GM11168 (cell line): ENCODE results near the gene TUBE1.
"Not testable (repeated sequence)": the region's sequence is repeated elsewhere in the genome, so short reads cannot be mapped to it uniquely, and the experiment has no call there.

ENCODE experiments used
- in situ Hi-C: fragments of 300-500 bp; cut with MboI; formaldehyde crosslinking; loops from one replicate; pipeline ENCODE4 v1.12.0; 2022; ENCODE audit warnings: low sequenced_read_pairs; ENCODE audit not compliant: unreplicated experiment

TUBE1 gene, protein sequence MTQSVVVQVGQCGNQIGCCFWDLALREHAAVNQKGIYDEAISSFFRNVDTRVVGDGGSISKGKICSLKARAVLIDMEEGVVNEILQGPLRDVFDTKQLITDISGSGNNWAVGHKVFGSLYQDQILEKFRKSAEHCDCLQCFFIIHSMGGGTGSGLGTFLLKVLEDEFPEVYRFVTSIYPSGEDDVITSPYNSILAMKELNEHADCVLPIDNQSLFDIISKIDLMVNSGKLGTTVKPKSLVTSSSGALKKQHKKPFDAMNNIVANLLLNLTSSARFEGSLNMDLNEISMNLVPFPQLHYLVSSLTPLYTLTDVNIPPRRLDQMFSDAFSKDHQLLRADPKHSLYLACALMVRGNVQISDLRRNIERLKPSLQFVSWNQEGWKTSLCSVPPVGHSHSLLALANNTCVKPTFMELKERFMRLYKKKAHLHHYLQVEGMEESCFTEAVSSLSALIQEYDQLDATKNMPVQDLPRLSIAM

DNA sequence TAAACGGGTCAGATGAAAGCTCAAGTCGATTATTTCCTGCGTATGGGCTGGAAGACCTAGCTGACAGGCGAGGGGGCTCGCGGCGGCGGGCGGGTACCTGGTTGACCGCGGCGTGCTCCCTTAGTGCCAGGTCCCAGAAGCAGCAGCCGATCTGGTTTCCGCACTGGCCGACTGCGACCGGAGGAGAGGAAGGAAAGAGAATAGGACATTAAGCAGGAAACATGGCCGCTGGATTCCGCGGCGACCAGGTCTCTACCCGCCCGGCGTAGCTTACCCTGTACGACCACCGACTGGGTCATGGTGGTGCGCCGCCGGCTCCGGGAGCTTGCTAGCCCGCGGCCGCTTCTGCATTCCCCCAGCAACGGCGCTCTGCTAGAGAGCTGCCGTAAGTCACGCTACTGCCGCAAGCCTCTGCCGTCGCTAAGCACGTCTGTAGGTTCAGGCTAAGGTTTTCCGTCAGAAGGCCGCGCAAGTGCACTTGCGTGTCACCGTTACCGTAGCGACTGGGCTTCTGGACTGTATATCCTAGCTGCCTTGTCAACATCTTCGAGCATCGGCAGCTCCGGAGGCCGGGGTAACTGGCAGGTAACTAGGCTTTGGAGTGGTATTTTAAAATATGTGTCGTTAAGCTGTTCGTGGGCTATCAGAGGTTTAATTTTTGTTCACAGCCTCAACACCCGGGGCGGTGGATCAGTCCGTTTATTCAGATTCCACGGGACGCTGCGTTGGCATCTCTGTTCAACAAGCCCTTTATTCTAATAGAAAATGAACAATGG lies at the start of gene TUBE1, which contains the start of gene FAM229B:
TSS of gene TUBE1 (minus strand) at position 347 of the 776 bp plus-strand sequence. CDS start at position 299, 48 bp downstream.
TSS of gene FAM229B (plus strand) at position 456 of the 776 bp plus-strand sequence. CDS start 11,693 bp downstream, outside the sequence.
- in situ Hi-C loops = no loop called here

DNA sequence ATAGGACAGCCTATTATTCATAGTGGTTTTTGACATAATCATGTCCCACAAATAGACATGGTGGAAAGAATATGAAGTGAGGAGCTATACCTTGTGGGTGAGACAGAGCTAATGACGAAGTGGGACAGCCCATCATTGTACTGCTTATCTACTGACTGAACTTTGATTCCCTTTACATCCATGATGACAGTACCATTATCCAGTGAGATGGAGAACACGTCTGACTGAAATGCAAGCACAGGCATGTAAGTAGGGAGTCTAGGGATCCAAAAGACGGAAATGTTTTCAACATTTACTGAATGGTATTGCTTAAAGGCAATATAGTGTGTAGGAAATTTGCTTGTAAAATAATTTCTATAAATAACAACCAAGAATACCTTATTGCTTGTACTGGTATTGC lies 43.6 kb upstream of the TUBE1 start:
- in situ Hi-C loops = no loop called here

DNA sequence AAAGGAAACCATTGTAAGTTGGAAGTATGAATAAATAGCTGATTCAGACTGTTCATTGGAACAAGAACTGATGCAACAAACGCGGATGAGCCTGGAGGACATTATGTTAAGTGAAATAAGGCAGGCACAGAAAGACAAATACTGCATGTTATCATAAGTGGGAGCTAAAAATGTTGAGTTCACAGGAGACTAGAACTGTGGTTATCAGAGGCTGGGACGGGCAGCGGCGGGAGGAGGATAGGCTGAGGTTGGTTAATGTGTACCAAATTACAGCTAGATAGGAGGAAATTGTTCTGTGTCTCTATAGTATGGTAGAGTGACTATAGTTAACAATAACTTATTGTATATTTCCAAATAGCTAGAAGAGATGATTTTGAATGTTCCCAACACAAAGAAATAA lies 40.9 kb upstream of the TUBE1 start:
- in situ Hi-C loops = no loop called here

DNA sequence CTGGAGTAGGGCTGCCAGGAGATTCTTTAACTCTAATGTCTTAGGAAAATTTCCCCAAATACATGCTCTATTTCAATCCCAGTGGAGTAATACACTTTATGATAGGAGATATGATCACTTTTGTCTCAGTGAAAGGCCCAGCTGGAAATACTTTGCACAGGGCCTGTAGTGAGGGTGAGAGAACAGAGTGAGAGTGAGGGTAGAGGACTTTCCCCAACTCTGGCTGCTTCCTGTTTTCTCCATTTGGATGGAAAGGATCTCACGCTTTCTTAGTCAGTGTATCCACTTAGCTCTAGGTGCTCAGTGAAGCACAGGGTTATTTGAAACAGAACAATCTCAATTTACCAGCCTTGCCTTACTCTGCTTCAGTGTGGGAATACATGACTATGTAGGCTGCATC lies 36.7 kb upstream of the TUBE1 start:
- in situ Hi-C loops = no loop called here

DNA sequence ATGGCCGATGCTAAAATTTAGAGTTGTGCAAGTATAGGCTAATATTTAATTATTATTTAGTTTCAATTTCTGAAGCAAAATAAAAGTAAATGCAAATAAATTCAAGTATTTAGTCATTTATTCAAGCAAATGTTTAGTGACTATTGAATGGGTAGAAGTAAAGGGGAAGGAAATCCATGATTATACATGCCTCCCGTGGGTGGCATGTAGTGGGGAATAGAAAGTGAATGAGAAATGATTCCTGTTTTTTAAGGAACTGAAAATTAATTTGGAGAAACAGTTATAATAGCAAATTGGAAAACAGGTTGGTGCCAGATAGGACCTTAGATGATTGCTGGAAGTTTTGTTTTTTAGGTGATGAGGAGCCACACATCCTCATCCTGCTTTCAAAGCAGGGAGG lies 35.5 kb upstream of the TUBE1 start:
- in situ Hi-C loops = no loop called here

DNA sequence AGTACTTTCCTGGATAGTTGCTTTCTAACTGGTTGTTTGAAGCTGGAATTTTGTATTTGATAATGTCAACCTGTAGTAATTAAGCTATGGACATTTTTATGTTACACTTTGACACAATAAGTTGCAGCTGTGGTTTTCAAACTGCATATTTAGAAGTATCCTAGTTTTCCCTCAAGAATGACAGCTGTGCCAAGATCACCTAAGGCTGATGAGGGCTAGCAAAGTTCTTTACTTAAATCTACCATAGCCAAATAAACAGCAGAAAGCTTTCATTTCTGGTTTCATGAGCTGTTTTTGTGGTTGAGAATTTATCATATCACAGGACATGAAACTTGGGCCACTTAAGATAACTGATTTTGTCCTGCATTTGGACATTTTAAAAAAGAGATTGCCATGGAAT lies 30.8 kb upstream of the TUBE1 start:
- in situ Hi-C loops = no loop called here

DNA sequence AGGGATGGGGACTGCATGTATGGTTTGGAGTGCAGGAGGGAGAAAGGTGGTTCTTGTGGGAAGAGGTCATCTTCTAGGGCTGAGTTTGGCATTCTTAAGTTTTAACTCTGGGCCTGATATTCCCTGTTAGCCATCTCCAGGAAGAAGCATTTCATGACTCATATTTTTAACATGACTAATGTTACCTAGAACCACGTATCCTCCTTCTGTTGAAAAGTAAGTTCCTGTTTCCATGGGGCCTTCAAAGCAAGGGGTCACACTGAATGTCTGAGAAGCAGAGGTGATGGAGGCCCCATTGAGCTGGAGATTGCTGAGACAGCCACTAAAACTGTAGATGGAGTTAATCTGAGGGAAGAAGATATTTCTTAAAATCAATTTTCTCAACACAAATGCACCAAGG lies 30.3 kb upstream of the TUBE1 start:
- in situ Hi-C loops = no loop called here

DNA sequence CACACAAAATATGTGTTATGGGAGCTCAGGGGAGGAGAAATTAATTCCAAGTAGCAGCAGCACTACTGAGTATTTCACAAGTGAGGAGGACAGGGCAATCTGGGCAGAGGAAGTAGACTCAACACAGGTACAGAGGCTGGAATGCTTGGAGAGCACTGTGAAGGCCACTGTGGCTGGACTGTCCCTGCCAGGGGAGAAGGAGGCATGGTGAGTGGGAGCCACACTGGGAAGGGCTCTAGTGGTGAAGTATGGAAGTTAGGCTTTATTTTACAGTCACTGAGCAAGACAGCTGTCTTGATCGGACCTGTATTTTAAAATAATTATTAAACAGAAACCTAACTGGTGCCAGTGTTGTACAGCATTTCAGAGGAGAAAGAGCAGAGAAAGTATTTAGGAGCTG lies 28.9 kb upstream of the TUBE1 start:
- in situ Hi-C loops = no loop called here

DNA sequence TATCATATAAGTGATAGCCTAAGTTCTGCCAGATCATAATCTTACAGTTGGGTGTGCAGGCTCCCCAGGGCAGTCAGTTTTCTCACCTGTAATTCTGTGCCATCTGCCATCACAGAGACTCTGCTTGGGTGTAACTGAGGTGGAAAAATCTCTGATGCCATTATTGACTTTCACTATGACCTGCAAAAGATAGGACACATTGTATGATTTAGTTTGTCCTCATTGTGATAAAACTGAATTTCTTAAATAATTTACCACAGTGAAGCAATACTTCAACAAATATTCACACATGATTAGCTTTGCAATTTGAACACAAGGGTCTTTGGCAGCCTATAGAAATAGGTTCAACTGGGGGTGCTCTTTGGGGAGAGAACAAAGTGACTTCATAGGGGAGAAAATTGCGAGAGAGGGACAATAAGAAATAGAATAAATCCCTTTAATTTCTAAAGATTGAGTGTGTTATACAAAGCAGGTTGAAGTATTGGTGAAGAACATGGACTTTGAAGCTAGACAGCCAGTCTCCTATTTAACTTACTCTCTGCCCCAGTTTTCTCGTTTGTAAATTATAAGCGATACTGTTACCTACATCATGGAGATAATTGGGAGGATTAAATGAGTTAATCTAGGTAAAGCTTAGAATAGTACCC lies 27.4 kb upstream of the TUBE1 start:
- in situ Hi-C loops = no loop called here

DNA sequence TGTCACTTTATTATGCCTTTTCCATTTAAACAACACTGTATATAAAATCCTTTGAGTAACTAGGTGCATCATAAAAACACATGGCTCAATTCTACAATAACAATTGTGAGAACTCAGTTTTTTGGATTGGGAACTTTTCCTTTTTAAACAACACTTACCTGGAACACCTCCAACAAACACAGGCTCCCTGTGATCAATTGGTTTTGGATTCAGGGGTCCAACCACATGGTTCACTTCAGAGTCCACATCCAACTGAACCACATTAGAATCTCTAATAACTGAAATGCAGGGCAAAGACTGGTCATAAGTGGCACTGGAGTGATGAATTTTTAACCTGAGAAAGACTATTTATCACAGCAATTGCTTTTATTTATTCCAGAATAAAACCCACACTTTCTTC lies 26.6 kb upstream of the TUBE1 start:
- in situ Hi-C loops = no loop called here

DNA sequence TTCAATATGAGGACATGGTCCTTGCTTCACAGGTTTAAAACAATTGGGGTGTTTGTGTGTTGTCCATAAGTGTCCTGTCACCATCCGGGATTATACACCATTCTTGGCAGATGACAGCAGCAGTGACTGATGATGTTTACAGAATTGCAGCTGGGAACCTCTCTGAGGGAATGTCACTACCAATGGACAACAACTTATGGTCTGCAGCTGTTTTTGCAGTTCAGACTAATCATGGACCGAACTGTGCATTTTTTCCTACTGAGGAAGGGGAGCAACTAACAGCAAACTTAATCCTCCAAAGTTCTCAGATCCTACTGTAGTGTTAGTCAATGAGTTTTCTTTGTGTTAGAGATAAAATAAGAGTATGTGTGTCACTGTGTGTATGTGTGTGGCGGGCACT lies 26.1 kb upstream of the TUBE1 start:
- in situ Hi-C loops = no loop called here

DNA sequence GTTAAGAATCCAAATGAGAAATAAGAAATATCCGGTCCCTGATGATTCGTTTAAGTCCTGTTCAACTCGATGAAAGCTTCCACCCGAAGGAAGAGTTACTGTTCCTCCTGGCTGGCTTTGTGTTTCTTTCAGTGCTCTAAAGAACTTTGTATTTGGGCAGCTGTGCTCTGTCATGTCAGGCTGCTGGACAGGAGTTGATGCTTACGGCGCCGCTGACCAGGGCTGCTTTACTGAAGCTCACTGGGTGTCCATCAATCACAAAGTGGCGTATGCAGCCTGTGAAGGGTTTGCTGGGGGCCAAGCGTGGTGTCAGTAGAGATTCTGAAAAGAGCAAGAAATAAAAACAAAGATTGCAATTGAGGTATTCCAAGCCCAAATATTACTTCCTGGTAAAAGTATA lies 22.0 kb upstream of the TUBE1 start:
- in situ Hi-C loops = no loop called here

DNA sequence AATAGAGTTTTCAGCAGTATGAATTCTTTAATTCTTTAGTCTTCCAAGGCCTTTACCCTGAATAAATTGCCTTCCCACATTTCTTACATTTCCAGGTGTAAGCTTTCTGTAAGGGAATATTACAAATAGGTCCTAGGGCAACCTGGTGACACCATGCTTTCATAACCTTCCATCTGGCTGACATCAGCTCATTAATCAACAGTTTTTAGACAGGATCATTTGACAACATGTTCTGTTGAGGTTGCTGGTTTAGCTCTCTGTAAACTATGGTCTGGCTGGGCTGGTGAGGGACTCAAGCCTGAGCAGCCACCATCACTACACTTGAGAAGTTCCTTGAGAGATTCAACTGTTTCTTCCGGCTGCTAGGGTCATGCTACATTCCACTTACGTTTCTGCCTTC lies 19.3 kb upstream of the TUBE1 start:
- in situ Hi-C loops = no loop called here

DNA sequence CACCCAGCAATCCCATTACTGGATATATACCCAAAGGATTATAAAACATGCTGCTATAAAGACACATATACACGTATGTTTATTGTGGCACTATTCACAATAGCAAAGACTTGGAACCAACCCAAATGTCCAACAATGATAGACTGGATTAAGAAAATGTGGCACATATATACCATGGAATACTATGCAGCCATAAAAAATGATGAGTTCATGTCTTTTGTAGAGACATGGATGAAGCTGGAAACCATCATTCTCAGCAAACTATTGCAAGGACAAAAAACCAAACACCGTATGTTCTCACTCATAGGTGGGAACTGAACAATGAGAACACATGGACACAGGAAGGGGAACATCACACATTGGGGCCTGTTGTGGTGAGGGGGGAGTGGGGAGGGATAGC lies 18.7 kb upstream of the TUBE1 start:
- in situ Hi-C loops = not testable (repeated sequence)

DNA sequence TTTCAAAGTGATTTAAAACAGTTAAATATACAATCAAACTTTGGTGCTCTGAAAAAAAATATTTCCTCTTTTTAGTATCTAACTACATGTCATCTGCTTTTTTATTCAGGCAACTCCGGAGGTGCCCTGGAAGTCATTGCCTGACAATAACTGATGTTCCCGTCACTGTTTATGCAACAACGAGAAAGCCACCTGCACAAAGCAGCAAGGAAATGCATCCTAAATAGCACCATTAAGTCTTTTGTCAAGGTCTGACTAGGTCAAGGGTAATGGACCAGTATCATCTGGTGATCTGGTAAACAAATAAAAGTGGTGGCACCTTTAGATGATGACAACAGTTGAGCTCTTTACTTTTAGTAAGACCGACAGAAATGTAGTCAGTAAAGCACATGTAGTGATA lies 13.3 kb upstream of the TUBE1 start:
- in situ Hi-C loops = no loop called here

DNA sequence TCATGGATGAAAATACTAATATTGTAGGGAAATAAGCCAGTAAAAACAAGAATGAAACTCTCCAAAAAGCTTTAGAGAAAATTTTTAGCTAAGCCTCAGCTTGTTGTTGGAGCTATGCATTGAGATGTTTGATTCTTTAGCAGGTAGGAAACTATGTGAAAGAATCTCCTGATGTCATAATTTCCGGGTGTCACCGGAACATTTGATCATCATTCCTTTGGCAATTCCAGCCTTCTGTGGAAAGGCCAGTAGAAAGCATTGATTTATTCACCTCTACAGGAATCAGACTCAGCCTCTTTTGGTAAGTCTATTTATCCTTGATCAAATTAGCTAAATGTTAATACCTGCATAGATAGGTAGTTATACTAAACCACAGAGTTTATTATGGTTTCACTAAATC lies 9.6 kb upstream of the TUBE1 start:
- in situ Hi-C loops = no loop called here

DNA sequence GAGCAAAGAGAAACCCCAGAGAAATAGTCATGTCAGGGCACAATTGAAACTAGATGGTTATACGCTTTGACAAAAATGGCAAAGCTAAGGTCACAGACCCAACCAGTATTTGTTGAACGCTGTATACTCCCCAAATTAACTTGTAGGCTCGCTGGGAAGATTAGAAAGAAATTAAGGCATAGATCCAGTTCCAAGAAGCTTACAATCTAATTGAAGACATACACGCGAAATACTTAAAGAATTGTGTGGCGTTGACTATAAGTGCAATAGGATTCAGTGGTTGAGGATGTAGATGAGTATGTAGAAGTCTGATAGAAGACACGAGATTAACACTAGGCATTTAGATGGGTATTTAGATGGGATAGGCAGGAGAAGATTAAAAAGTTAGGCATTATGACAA lies 634 bp upstream of the TUBE1 start:
- in situ Hi-C loops = no loop called here

DNA sequence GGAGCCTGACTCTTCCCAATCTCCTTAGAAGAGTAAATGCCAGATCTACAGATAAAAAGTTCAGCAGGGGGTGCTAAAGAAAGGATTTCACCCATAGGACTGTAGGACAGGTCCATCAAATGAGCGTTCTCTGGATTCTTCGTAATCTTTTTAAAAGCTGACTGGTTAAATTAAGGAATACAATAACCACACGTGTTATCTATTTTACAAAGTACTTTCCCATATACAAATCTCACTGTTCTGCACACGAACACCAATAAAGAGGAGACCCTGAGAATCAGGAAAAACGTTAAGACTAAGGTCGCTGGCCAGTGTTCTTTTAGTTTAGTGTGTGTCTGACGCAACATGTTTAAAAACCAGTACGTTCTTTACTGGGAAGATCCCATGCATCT lies 542 bp downstream of the TUBE1 start:
- in situ Hi-C loops = no loop called here

DNA sequence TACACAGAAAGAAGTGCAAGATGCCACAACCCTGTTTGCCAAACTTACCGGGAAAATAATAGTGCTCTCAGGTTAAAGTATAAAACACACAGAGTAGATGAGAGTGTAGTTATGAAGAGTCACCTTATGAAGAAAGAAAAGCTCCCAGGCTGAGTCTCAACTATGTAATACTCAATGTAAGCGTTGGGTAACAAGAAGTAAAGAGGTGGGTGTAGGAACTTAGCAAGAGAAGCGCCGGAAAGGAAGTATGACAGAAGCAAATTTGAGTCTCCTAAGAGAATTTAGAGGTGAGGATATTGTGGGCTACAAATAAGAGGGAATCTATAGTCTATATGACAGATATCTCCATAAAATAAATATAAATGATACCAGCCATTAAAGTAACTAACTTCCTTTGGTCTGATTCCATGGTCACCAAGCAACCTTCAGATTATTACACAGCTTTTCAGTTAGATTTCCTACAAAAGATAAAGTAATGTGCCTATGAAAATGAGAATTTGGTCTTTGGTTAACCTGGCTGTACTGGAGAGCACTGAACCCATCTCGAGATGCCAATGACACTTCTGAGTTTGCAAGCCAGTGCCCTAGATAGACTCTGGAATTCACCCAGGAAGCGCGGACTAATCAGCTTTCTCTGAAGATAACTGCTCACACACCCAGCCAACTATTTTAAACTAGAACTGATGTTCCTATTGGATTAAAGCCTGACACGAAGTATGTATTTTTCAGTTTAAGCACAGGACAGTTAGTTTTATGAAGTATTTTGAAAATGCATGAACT lies 1.8 kb downstream of the TUBE1 start:
- in situ Hi-C loops = no loop called here

DNA sequence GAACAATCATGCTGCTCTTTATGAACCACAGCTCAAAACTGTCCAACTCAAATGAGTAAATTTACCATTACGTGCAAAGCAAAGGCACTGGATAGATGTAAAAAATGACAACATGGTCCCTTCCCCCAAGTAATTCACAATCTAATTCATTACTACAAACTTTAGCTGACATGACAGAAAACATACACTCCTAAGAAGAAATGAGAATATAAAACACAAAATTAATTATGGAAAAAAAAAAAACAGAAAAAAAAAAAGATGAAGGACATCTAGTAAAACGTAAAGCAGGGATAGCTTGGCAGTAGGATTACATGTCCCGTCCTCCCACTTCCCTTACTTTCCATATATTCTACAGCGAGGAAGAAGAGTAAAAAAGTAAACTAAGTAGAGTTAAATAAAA lies 5.7 kb downstream of the TUBE1 start:
- in situ Hi-C loops = no loop called here
